HCT116 (cell line): ENCODE measurements around the gene CRBN. TPM values are rescaled to one million over a fixed set of nuclear protein-coding genes. Genes with fewer than 3 reads are reported as not detected.

ENCODE experiments used
- ATAC-seq: fragments of 200-7000 bp; cut with Tn5 transposase; 2 replicates; pipeline ENCODE4 v1.9.1; 2020; ENCODE audit warnings: mild to moderate bottlenecking, moderate library complexity
- BruUV-seq: library from RNA; stranded (reverse); fragments of 400-500 nt; replicated peaks from 2 replicates; lab custom pipeline; 2021; lab: Mats Ljungman, UMichigan
- CTCF ChIA-PET: fragments of 300-600 bp; sonication (Branson Sonifier 250); formaldehyde crosslinking; loops from one replicate; lab custom pipeline; 2021; ENCODE audit warnings: antibody characterized with exemption; lab: Charles Lee
- POLR2A ChIA-PET: fragments of 300-600, 350-600 bp; sonication (Branson Sonifier 250); formaldehyde crosslinking; loops from one replicate; lab custom pipeline; 2021; ENCODE audit warnings: antibody characterized with exemption; lab: Charles Lee
- RAD21 ChIA-PET, 2 experiments: fragments of 300-600 bp; sonication (Branson Sonifier 250); formaldehyde crosslinking; loops; one replicate each; lab custom pipeline; 2023; ENCODE audit warnings: low total read pairs in 2 of 2; ENCODE audit not compliant: uncharacterized antibody in 2 of 2, unreplicated experiment in 2 of 2, low non-redundant PET in 1 of 2; lab: Charles Lee
- DNase-seq: peaks from one replicate; pipeline ENCODE4 v3.0.0-alpha.2; 2010; ENCODE audit warnings: low read depth, low spot score
- H2AFZ ChIP-seq: fragments of 200-600 bp; shearing (Covaris generic), sonication (generic); 2 replicates; pipeline ENCODE4 v1.6.1; 2017; ENCODE audit warnings: low read depth, mixed run types, mixed read lengths, antibody characterized with exemption, low read length; ENCODE audit not compliant: poor library complexity, severe bottlenecking
- H3K27ac ChIP-seq: 2 replicates; pipeline ENCODE4 v1.5.1; 2012; ENCODE audit warnings: low read depth, low read length
- H3K27me3 ChIP-seq: fragments of 200-600 bp; sonication (generic); 2 replicates; pipeline ENCODE4 v1.6.1; 2016; ENCODE audit warnings: mixed run types, low read length, mixed read lengths; ENCODE audit not compliant: insufficient read depth
- H3K36me3 ChIP-seq, 2 experiments: fragments of 200-500 bp in 1 of 2; fragments of 200-600 bp in 1 of 2; sonication (Bioruptor generic) in 1 of 2; sonication (generic) in 1 of 2; 2 replicates each; pipeline versions ENCODE4 v1.5.1 to v1.6.1; 2014 to 2016; ENCODE audit warnings: low read length in 2 of 2, inconsistent platforms in 1 of 2, mixed read lengths in 1 of 2, mixed run types in 1 of 2; ENCODE audit not compliant: insufficient read depth in 2 of 2, control insufficient read depth in 1 of 2
- H3K4me1 ChIP-seq, 2 experiments: fragments of 200-600 bp in 1 of 2; sonication (generic) in 1 of 2; 2 replicates each; pipeline versions ENCODE4 v1.5.1 to v1.6.1; 2012 to 2017; ENCODE audit warnings: low read length in 2 of 2, inconsistent platforms in 1 of 2, mild to moderate bottlenecking in 1 of 2, mixed read lengths in 1 of 2, mixed run types in 1 of 2, moderate library complexity in 1 of 2; ENCODE audit not compliant: insufficient read depth in 2 of 2, control insufficient read depth in 1 of 2
- H3K4me2 ChIP-seq: fragments of 200-600 bp; sonication (generic); 2 replicates; pipeline ENCODE4 v1.6.1; 2017; ENCODE audit warnings: mixed run types, low read length, mixed read lengths
- H3K4me3 ChIP-seq, 2 experiments: fragments of 200-600 bp in 1 of 2; sonication (generic) in 1 of 2; replicated peaks in 1 of 2; 2 replicates each; pipeline ENCODE4 v1.5.1; 2011 to 2016; ENCODE audit warnings: low read length in 2 of 2, control low read depth in 1 of 2, low read depth in 1 of 2, mild to moderate bottlenecking in 1 of 2, mixed read lengths in 1 of 2, mixed run types in 1 of 2
- H3K79me2 ChIP-seq: fragments of 200-600 bp; sonication (generic); 2 replicates; pipeline ENCODE4 v1.6.1; 2017; ENCODE audit warnings: mild to moderate bottlenecking, mixed run types, low read length, moderate library complexity, mixed read lengths; ENCODE audit not compliant: insufficient read depth
- H3K9ac ChIP-seq: fragments of 200-600 bp; sonication (generic); 2 replicates; pipeline ENCODE4 v1.6.1; 2016; ENCODE audit warnings: low read length, mixed read lengths
- H3K9me2 ChIP-seq: fragments of 200-600 bp; sonication (generic), shearing (Covaris generic); 2 replicates; pipeline ENCODE4 v1.6.1; 2017; ENCODE audit warnings: mixed run types, mild to moderate bottlenecking, moderate library complexity; ENCODE audit not compliant: insufficient read depth
- H3K9me3 ChIP-seq, 2 experiments: fragments of 200-500 bp in 1 of 2; fragments of 200-600 bp in 1 of 2; sonication (Bioruptor generic) in 1 of 2; sonication (generic) in 1 of 2; 2 replicates each; pipeline ENCODE4 v1.6.1; 2014 to 2017; ENCODE audit warnings: low read length in 2 of 2, mixed read lengths in 2 of 2, inconsistent platforms in 1 of 2, low read depth in 1 of 2, mild to moderate bottlenecking in 1 of 2, mixed run types in 1 of 2, moderate library complexity in 1 of 2; ENCODE audit not compliant: control insufficient read depth in 1 of 2, insufficient read depth in 1 of 2
- H4K20me1 ChIP-seq: fragments of 200-600 bp; sonication (generic), shearing (Covaris generic); 2 replicates; pipeline ENCODE4 v1.6.1; 2017; ENCODE audit warnings: mixed run types, mild to moderate bottlenecking, moderate library complexity; ENCODE audit not compliant: insufficient read depth
- CBX3 ChIP-seq: IDR thresholded peaks from 2 replicates; pipeline ENCODE4 v1.6.1; 2012; ENCODE audit warnings: low read depth
- CEBPB ChIP-seq: IDR thresholded peaks from 2 replicates; pipeline ENCODE4 v1.6.1; 2012; ENCODE audit warnings: low read depth
- EGR1 ChIP-seq: IDR thresholded peaks from 2 replicates; pipeline ENCODE4 v1.6.1; 2012; ENCODE audit warnings: low read depth
- ELF1 ChIP-seq: IDR thresholded peaks from 2 replicates; pipeline ENCODE4 v1.6.1; 2012; ENCODE audit warnings: low read depth, borderline replicate concordance
- EZH2 ChIP-seq: fragments of 200-600 bp; sonication (generic); IDR thresholded peaks from 2 replicates; pipeline ENCODE4 v1.6.1; 2017; ENCODE audit warnings: antibody characterized with exemption, mixed run types
- EZH2phosphoT487 ChIP-seq: fragments of 200-600 bp; IDR thresholded peaks from 2 replicates; pipeline ENCODE4 v1.6.1; 2018; ENCODE audit warnings: antibody characterized with exemption, borderline replicate concordance
- JUND ChIP-seq: IDR thresholded peaks from 2 replicates; pipeline ENCODE4 v1.6.1; 2012
- MAX ChIP-seq: IDR thresholded peaks from 2 replicates; pipeline ENCODE4 v1.6.1; 2012
- POLR2A ChIP-seq: IDR thresholded peaks from 2 replicates; pipeline ENCODE4 v1.7.0; 2011; ENCODE audit warnings: borderline replicate concordance; ENCODE audit not compliant: insufficient read depth, insufficient read length; ENCODE audit errors: extremely low read depth
- POLR2AphosphoS5 ChIP-seq: IDR thresholded peaks from 2 replicates; pipeline ENCODE4 v1.6.1; 2011; ENCODE audit warnings: mild to moderate bottlenecking, low read depth, low read length, moderate library complexity
- RAD21 ChIP-seq: IDR thresholded peaks from 2 replicates; pipeline ENCODE4 v1.6.1; 2012; ENCODE audit warnings: low read depth, mild to moderate bottlenecking
- SIN3A ChIP-seq: IDR thresholded peaks from 2 replicates; pipeline ENCODE4 v1.6.1; 2012; ENCODE audit warnings: low read depth
- SP1 ChIP-seq: IDR thresholded peaks from 2 replicates; pipeline ENCODE4 v1.6.1; 2012; ENCODE audit warnings: low read depth
- SRF ChIP-seq: IDR thresholded peaks from 2 replicates; pipeline ENCODE4 v1.6.1; 2012; ENCODE audit warnings: low read depth
- TCF7L2 ChIP-seq: IDR thresholded peaks from 2 replicates; pipeline ENCODE4 v1.7.0; 2011; ENCODE audit warnings: borderline replicate concordance, inconsistent platforms; ENCODE audit not compliant: insufficient read depth, insufficient read length; ENCODE audit errors: extremely low read depth
- YY1 ChIP-seq: IDR thresholded peaks from 2 replicates; pipeline ENCODE4 v1.6.1; 2011; ENCODE audit warnings: low read length, low read depth, moderate library complexity, mild to moderate bottlenecking; ENCODE audit not compliant: insufficient replicate concordance; ENCODE audit errors: extremely low read depth
- ZBTB33 ChIP-seq: IDR thresholded peaks from 2 replicates; pipeline ENCODE4 v1.6.1; 2011; ENCODE audit warnings: mild to moderate bottlenecking, low read length, moderate library complexity; ENCODE audit not compliant: insufficient replicate concordance; ENCODE audit errors: extremely low read depth
- ZNF274 ChIP-seq: fragments of 200-500 bp; sonication (Bioruptor generic); IDR thresholded peaks from 2 replicates; pipeline ENCODE4 v1.6.1; 2014; ENCODE audit warnings: mild to moderate bottlenecking, low read depth, low read length, inconsistent platforms
- intact Hi-C: fragments of 100-400 bp; cut with micrococcal nuclease; formaldehyde crosslinking; loops from 2 replicates; pipeline ENCODE4 v1.10.0; 2022
- total RNA-seq: library from RNA; stranded (reverse); gene quantifications from one replicate; pipeline ENCODE4 v1.2.1, GENCODE V29; 2021; ENCODE audit not compliant: unreplicated experiment
- TF ChIP-seq, protein P1 (sequence below), 3 experiments: fragments of 200-600 bp in 1 of 3; sonication (generic) in 1 of 3; IDR thresholded peaks in 2 of 3; conservative IDR thresholded peaks in 1 of 3; 2 replicates each; pipeline ENCODE4 v1.5.1; 2012 to 2017; ENCODE audit warnings: low read depth in 2 of 3, low read length in 2 of 3, antibody characterized with exemption in 1 of 3, borderline replicate concordance in 1 of 3, control low read depth in 1 of 3, mild to moderate bottlenecking in 1 of 3, mixed read lengths in 1 of 3, mixed run types in 1 of 3, moderate library complexity in 1 of 3; ENCODE audit not compliant: insufficient read depth in 1 of 3

CRBN gene
- total RNA-seq, 1 experiment from 2014 or later: 29.1 TPM

GRCh38 chr3:3149560-3149959, 29.9 kb downstream of the CRBN start:
- no peak for DNase-seq
- H3K9ac ChIP-seq: no peak overlapping the region
- H3K4me2 ChIP-seq: no peak overlapping the region
- intact Hi-C loops: no loop called here
- ChIA-PET POLR2A (no interaction called here), RAD21 (no interaction called here), CTCF (no interaction called here)
- ATAC-seq: no peak
- peaks cover 57% of the 10 kb centered on the region in 2 experiments for H3K36me3 ChIP-seq
- TF ChIP-seq EZH2 (no peak), YY1 (no peak), SRF (no peak), POLR2AphosphoS5 (no peak), TCF7L2 (no peak), POLR2A (no peak), EGR1 (no peak), JUND (no peak), SP1 (no peak), MAX (no peak), ZNF274 (no peak), SIN3A (no peak), ZBTB33 (no peak), RAD21 (no peak), CBX3 (no peak), ELF1 (no peak), CEBPB (no peak), EZH2phosphoT487 (no peak)
- TF ChIP-seq, protein P1, sequence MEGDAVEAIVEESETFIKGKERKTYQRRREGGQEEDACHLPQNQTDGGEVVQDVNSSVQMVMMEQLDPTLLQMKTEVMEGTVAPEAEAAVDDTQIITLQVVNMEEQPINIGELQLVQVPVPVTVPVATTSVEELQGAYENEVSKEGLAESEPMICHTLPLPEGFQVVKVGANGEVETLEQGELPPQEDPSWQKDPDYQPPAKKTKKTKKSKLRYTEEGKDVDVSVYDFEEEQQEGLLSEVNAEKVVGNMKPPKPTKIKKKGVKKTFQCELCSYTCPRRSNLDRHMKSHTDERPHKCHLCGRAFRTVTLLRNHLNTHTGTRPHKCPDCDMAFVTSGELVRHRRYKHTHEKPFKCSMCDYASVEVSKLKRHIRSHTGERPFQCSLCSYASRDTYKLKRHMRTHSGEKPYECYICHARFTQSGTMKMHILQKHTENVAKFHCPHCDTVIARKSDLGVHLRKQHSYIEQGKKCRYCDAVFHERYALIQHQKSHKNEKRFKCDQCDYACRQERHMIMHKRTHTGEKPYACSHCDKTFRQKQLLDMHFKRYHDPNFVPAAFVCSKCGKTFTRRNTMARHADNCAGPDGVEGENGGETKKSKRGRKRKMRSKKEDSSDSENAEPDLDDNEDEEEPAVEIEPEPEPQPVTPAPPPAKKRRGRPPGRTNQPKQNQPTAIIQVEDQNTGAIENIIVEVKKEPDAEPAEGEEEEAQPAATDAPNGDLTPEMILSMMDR (IDR thresholded peaks at IDR 0.05 in 2 of 3, conservative IDR thresholded peaks at IDR 0.05 in 1 of 3; ENCODE audit: borderline replicate concordance in 1 of 3, insufficient read depth in 1 of 3, low read depth in 2 of 3, low read length in 2 of 3): no peak
- BruUV-seq: no TSS peak
- no peaks in the 10 kb centered on the region for H3K9me3 ChIP-seq
- H3K4me3 ChIP-seq: no peak overlapping the region
- no peak overlapping the region for H2AFZ ChIP-seq
- H3K79me2 ChIP-seq: peaks cover 21% of the 10 kb centered on the region
- H4K20me1 ChIP-seq: no peaks in the 10 kb centered on the region
- H3K9me2 ChIP-seq: no peaks in the 10 kb centered on the region
- no peaks in the 10 kb centered on the region for H3K27me3 ChIP-seq
- no peak overlapping the region for H3K27ac ChIP-seq
- no peaks in the 10 kb centered on the region for H3K4me1 ChIP-seq
